ENCODE data around the gene SLC10A3.

The SLC10A3 gene

GRCh38 chrX:154437971-154438893 lies 52.2 kb downstream of the SLC10A3 start:
- DNase-seq (ENCODE audit: low read depth): no peak
